Uterus (tissue), 2 donors: ENCODE data around the gene ANKH.

Experiments used
- POLR2A ChIP-seq, 2 donors: fragments of 450-650 bp; IDR thresholded peaks; one replicate each; pipeline ENCODE4 v1.6.1; 2016; ENCODE audit warnings: antibody characterized with exemption in 2 of 2, mild to moderate bottlenecking in 1 of 2, moderate library complexity in 1 of 2
- TF ChIP-seq, protein P1 (sequence below), 4 experiments: fragments of 200-600 bp in 2 of 4; fragments of 450-650 bp in 2 of 4; sonication (generic) in 2 of 4; IDR thresholded peaks; one replicate each; pipeline ENCODE4 v1.5.1; 2016 to 2019; ENCODE audit warnings: antibody characterized with exemption in 4 of 4, mild to moderate bottlenecking in 2 of 4, moderate library complexity in 1 of 4

DNA sequence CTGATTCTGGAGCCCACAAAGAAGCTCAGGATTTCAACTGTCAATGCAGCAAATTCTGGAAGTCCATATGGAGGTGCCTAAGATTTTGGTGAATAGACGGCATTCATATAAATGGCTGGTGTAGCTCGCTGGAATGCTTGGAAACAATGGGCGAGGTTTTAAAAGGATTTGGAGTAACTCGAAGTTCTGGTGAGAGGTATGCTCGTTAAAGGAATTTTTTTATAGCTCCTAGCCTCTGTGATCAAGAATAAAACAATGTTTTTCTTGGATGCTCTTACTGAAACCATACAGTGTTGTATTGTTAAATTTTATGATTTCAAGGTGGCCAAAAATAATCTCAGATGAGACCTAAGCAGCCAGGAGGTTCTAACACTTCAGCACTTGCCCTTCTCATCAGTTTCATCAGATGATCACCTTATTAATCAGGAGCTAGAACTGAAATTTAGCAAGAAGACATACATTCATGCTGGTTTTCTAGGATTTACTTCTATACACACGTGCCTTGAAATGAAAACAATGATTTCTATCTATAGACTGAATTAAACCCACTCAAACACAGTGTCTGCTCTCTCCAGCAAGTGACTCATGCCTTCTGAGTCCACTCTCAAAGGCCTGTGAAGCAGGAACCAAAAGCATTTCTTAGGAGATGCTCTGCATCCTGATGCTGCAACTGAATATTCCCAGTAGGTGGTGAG is 127.8 kb downstream of the ANKH start:
- TF ChIP-seq, protein P1, sequence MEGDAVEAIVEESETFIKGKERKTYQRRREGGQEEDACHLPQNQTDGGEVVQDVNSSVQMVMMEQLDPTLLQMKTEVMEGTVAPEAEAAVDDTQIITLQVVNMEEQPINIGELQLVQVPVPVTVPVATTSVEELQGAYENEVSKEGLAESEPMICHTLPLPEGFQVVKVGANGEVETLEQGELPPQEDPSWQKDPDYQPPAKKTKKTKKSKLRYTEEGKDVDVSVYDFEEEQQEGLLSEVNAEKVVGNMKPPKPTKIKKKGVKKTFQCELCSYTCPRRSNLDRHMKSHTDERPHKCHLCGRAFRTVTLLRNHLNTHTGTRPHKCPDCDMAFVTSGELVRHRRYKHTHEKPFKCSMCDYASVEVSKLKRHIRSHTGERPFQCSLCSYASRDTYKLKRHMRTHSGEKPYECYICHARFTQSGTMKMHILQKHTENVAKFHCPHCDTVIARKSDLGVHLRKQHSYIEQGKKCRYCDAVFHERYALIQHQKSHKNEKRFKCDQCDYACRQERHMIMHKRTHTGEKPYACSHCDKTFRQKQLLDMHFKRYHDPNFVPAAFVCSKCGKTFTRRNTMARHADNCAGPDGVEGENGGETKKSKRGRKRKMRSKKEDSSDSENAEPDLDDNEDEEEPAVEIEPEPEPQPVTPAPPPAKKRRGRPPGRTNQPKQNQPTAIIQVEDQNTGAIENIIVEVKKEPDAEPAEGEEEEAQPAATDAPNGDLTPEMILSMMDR (IDR thresholded peaks at IDR 0.05), result no peak
- TF ChIP-seq POLR2A (IDR thresholded peaks at IDR 0.05), result no peak
